Activated naive CD4-positive, alpha-beta T cell (primary cell): Measurements from ENCODE around the gene PCDHGA1.

Experiments used
- DNase-seq, 4 experiments: peaks; one replicate each; lab custom pipeline; 2025; lab: John Stamatoyannopoulos, UW

Gene PCDHGA1

DNA sequence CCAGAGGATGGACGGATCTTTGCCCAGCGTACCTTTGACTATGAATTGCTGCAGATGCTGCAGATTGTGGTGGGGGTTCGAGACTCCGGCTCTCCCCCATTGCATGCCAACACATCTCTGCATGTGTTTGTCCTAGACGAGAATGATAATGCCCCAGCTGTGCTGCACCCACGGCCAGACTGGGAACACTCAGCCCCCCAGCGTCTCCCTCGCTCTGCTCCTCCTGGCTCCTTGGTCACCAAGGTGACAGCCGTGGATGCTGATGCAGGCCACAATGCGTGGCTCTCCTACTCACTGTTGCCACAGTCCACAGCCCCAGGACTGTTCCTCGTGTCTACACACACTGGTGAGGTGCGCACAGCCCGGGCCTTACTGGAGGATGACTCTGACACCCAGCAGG lies 160.5 kb downstream of the PCDHGA1 start:
- DNase-seq, result no peak

DNA sequence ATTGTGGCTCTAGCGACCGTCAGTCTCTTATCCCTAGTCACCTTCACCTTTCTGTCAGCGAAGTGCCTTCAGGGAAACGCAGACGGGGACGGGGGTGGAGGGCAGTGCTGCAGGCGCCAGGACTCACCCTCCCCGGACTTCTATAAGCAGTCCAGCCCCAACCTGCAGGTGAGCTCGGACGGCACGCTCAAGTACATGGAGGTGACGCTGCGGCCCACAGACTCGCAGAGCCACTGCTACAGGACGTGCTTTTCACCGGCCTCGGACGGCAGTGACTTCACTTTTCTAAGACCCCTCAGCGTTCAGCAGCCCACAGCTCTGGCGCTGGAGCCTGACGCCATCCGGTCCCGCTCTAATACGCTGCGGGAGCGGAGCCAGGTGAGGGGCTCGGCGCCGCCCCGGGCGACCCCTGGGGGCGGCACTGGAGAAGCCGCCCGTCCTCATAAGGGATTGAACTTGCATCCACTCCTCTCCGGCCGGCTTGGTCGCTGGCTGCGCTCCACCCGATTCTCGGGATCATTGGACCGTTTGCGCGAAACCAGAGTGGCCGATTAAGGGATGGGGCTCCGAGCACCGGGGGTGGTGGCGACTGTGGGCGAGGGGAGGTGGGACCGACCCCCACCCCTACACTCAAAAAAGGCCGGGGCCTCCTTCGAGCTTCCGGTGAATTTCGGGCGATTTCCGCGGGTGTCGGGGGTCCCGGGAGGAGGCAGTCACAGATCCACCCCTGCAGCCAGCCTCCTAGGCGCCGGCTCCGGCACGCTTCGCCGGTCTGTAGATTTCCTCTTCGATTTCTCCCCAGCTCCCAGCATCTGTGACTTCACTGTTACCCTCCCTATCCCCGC lies 161.2 kb downstream of the PCDHGA1 start:
- DNase-seq, result no peak

DNA sequence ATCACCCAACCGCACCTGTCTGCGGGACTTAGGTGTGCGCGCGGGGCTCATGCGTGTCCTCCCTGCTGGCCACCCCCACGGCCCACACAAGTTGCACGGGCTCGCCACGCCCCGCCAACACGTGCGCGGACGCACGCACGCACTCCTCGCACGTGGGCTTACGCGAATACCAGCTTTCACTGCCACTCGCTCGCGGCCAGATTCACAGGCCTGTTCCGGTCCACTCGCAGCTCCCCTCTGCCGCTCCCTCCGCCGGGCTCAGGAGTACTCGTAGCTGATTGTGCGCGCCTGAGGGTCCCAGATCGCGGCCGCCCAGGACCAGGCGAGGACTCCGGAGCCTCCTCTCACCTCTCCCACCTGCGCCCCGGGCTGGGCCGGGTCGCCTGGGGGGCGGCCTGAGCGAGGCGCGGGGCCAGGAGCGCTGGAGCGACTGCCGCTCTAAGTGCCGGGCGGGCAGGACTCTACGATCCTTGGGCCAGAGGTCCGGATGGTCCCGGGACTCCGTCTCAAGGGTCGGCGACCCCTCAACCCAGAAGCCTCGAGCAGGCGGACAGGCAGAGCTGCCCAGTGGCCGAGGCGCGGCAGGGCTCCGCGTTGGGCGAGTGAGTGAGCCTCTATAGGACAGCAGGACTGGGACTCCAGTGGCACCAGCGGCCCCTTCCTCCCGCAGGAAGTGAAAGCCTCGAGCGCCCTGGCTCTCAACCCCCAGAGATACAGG lies 162.0 kb downstream of the PCDHGA1 start:
- DNase-seq, result no peak

DNA sequence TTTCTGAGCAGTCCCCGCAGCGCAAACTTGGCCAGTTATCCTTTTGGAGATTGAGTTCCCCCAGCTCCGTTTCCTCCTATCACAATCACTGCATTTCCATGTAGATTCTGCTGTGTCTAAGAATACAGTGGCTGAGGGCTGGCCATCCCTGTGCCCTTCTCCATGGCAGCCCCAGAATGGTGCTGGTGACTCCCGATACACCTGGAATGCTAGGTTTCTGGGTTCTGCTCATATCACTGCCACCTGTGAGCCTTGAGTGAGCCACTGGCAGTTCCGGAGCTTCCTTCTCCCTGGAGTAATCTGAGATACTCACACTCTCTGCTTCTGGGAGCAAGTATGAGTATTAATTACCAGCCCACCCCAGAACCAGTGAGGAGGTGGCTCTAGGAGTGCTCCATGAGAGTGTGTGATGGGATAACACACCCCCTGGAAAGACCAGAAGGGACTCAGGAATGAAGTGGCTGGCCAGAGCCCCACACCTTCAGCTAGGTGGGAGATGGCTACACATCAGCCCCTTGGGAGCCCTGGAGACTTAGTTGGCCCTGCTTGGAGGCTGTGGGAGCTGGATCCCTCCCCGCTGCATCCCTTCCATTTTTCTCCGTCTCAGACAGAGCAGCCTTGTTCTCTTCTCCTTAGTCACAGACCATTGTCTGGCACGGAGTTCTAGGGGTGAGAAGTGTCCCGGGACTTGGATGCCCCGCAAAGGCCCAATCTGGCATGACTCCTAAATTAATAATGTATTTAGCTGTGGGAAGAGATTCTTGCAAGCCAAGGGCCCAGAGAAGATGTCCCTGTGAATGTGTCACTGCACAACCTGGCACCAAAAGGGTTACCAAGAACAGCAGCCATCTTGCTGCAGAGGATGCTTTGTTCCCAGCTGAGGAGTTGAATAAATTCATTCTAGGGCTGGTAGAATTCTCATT lies 163.4 kb downstream of the PCDHGA1 start:
- no peak for DNase-seq

DNA sequence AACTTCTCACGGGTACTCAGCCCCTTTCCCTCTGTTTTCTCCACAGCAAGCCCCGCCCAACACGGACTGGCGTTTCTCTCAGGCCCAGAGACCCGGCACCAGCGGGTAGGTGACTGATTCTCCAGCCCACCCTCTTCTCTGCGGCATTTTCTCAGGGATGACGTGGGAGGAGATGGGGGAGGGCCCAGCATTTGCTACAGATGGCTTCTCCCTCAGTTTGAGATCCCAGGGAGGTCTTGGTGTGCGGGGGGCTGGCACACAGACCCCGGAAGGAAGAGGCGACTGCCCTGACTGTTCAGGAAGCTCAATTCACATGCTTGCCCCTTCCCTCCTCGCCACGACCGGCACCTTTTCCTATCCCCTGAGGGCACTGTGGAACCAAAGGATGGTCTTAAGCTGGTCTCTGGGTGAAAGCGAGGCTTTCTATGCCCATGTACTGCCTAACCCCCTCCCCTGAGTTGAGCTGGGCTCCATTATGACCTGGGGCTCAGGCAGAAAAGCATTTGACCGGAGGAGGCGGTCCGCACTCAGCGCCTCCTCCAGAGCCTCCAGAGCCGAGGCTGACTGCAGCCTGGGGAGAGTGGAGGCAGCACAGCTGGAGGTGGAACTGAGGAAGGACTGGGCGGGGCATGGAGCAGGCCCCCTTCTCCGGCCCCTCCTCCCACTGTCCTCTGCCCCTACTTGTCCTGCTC lies 164.6 kb downstream of the PCDHGA1 start:
- no peak for DNase-seq

DNA sequence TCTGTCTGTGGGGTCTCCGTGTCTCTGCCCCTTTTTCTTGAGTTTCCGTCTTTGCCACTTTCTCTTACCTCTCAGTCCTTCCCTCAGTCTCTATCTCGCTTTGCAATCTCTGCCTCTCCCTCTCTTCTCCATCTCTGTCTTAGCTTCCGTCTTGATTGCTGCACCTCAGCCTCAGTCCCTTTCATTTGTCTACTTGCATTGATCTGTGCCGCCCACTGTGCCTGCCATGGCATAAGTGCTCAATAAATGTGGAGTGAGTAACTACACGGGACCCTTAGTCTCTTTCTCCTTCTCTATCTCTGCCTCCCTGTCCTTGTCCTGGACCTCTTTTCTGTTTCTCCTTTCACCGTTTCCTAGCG lies 165.1 kb downstream of the PCDHGA1 start:
- DNase-seq, result no peak

DNA sequence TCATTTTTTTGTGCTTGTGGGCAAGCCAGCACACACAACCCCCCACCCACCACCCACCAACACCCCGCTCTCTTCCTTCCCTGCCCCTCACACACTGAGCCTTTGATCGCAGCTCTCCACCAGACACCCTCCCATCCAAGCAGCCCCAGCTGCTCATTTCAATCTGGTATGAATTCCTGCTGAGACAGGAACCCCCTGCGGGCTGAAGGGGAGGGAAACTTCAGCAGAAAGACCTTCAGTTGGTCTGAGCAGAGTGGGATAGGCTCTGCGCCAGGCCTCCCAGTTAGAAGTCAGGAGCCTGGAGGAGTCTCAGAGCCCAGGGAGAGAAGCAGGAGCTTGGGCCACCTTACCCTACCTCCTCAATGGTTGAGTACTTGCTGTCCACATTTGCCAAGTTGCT lies 165.7 kb downstream of the PCDHGA1 start:
- no peak for DNase-seq

DNA sequence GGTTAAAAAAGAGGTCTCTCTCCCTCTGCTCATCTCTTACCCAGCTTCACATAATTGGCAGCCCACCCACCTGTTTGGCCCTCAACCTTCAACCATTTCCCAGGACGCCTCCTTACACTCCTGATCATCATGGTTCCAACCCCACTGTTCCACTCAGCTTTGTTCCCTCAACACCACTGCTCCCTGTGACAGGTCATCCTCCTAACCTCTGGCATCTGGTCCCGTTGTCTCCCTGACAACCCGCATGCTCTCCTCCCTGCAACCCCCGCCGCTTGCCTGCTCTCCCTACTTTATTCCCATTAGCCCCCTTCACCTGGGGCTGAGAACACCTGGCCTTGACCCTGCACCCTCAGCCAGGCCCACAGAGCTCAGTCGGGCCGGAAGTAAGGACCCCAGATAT lies 171.4 kb downstream of the PCDHGA1 start:
- no peak for DNase-seq

DNA sequence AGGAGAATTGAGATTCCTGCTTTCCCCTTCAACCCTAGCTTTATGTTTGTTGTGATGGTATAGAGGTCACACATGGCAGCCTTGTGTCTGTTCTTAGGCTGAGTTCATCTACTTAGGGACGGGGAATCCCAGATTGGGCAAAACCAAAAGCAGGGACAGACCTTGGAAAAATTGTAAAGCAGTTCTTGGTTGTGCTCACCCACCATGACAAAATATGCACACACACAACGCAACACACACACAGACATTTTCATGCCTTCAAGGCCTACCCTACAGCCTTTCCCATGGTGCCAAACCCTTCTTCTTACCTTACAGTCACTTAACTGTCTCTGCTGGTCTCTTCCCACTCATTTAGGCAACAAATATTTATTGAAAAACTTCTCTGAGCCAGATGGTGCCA lies 173.4 kb downstream of the PCDHGA1 start:
- no peak for DNase-seq

DNA sequence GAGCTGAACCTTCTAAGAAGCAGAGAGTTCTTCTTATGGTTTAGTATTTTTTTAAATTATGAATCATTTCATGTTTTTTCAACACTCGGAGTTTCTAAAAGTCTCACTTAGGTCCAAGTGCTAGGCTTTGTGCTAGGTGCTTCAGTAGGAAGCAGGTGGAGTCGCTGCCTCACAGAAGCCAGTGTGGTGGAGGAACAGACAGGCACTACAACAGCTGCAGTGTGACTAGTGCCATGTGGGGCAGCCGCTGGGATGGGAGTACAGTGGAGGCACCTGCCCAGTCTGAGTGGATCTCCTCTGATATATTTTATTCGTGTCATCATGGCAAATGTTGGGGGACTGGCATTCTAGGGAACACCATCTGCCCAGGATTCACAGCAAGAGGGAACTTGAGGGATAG lies 173.9 kb downstream of the PCDHGA1 start:
- DNase-seq, result no peak

DNA sequence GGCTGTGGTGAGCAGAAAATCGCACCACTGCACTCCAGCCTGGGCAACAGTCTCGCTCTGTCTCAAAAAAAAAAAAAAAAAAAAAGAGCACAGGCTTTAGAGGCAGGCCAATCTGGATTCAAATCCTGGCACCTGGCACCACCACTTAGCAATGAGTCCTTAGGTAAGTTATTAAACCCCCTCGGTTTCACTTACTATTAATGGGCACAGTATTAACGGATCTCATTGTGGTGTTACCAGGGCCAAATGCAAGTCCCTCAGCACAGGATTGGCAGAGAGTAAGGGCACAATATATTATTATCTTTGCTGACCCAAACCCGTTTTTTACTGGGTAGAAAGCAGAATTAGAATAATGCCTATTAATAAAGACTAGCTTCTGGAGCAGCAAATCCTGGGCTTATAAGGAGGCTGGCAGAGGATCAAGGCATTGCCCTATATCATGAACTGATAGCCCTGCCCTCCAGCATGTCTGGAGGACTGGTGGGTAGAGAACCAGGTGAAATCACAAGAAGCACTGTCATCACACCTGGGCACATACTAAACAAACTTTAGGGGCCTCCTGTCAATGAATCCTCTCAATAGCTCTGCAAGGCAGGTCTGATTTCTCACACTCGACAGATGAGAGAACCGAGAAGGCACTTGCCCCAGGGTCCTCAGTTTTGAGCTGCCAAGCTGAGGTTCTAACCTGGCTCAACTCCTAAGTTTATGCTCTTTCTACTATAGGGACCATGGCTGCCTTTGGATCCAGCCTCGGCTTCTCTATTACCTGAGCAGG lies 176.3 kb downstream of the PCDHGA1 start:
- no peak for DNase-seq

DNA sequence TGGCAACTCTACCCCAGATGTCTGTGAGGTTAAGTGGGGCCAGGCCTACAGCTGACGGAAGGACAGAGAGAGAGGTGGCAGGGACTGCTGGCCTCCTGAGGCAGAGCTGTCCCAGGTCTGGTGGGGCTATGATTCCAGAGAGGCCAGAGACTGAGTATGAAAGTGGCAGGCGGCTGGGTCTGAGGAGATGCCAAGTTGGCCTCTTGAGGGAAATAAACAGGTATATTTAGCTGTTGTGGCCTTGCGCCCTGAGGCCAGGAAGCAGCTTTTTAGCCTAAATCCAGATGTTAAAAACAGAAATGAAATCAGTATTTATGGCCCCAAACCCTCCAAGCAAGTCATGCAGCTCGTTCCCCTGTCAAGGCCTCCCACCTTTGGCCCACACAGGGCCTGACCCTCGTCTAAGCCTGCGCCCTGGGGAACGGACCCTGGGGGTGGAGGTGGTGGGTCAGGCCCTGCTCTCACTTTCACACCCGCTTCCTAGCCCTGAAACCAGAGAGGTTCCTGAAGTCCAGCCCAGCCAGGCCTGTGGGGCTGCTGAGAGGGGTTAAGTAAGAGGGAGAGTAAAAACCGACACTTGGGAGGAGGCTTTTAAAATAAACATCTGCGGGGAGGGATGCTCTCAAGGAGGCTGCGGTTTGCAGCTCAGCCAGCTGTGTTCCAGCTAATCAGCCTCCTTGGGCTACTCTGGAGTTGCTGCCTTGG lies 177.2 kb downstream of the PCDHGA1 start:
- no peak for DNase-seq

DNA sequence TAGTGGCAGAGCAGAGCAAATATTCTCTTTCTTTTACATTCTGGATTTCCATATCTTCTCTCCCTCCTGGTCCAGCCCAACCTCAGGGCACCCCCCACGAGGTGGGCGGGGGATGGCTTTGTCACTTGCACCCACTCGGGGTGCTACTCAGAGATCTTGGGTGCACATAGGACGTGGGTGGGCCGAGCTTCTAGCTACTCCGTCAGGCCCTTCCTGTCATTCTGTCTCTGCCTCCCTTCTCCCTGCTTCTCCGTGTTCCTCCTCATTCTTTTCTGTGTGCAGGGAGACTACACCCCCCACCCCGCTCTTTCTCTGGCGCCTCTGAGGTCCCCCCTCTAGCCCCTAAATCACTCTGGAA lies 178.1 kb downstream of the PCDHGA1 start:
- DNase-seq, result no peak

DNA sequence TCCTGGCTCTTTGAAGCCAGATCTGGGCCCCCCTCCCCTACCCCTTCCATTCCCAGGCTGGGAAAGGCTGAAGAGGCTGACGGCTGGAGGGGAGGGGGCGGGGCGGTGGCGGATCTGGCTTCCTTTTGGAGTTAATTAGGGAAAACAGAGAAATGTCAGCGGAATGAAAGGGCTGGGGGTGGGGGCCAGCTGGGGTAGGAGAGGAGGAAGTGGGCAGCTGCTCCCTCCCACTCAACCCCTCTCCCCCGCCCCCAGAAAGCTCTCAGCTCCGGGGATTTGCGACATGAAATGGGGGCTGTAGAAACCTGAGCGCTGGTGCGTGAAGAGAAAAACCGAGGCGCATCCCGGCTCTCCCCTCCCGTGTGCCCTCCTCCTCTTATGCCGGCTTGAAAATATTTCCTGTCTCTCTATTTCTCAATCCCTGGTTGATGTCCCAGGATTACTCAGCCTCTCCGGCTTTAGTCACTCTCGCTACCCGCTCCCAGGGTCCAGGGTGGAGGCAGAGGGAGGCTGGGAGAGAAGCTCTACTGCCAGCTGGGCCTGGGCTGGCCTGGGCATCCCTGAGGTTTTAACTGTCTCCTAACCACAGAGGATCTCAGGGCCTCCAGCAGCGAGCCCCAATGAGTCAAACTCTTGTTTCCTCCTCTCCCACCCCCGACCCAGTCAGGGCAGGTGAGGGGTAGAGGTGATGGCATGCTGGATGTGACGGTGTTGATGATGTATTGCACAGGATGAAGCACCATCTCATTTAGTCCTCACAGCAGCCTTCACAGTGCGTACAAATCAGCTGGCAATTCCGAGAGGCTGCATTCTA lies 178.7 kb downstream of the PCDHGA1 start:
- no peak for DNase-seq

DNA sequence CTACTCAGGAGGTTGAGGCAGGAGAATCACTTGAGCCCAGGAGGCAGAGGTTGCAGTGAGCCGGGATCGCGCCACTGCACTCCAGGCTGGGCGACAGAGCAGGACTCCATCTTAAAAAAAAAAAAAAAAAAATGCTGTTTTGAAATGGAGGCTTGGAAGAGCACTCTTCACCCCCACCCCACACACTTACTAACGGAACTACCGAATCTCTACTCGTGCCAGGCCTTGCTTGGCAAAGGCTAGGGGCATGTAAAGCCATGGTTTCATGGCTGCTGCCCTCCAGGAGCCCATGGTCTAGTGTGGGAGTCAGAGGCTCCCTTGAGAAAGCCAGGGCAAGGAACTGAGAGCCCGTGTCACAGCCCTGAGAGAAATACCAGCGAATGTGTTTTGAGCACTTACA lies 179.8 kb downstream of the PCDHGA1 start:
- no peak for DNase-seq

DNA sequence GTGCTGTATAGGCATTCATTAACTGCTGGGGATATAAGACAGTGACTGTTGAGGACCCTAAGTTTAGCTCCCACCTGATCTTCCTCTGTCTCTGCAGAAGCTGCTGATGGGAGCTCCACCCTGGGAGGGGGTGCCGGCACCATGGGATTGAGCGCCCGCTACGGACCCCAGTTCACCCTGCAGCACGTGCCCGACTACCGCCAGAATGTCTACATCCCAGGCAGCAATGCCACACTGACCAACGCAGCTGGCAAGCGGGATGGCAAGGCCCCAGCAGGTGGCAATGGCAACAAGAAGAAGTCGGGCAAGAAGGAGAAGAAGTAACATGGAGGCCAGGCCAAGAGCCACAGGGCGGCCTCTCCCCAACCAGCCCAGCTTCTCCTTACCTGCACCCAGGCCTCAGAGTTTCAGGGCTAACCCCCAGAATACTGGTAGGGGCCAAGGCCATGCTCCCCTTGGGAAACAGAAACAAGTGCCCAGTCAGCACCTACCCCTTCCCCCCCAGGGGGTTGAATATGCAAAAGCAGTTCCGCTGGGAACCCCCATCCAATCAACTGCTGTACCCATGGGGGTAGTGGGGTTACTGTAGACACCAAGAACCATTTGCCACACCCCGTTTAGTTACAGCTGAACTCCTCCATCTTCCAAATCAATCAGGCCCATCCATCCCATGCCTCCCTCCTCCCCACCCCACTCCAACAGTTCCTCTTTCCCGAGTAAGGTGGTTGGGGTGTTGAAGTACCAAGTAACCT lies 180.7 kb downstream of the PCDHGA1 start:
- DNase-seq, result no peak

DNA sequence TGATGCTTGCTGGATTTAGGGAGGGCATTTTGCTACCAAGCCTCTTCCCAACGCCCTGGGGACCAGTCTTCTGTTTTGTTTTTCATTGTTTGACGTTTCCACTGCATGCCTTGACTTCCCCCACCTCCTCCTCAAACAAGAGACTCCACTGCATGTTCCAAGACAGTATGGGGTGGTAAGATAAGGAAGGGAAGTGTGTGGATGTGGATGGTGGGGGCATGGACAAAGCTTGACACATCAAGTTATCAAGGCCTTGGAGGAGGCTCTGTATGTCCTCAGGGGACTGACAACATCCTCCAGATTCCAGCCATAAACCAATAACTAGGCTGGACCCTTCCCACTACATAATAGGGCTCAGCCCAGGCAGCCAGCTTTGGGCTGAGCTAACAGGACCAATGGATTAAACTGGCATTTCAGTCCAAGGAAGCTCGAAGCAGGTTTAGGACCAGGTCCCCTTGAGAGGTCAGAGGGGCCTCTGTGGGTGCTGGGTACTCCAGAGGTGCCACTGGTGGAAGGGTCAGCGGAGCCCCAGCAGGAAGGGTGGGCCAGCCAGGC lies 181.5 kb downstream of the PCDHGA1 start:
- DNase-seq, result no peak

DNA sequence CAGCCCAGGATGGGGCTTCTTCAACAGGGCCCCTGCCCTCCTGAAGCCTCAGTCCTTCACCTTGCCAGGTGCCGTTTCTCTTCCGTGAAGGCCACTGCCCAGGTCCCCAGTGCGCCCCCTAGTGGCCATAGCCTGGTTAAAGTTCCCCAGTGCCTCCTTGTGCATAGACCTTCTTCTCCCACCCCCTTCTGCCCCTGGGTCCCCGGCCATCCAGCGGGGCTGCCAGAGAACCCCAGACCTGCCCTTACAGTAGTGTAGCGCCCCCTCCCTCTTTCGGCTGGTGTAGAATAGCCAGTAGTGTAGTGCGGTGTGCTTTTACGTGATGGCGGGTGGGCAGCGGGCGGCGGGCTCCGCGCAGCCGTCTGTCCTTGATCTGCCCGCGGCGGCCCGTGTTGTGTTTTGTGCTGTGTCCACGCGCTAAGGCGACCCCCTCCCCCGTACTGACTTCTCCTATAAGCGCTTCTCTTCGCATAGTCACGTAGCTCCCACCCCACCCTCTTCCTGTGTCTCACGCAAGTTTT lies 182.1 kb downstream of the PCDHGA1 start:
- DNase-seq, result peak; percentile 64 to 79 (median 70)
